HG03432 (cell line): ENCODE data around the gene ATP7B.
"Not testable (repeated sequence)": the region's sequence is repeated elsewhere in the genome, so short reads cannot be mapped to it uniquely, and the experiment has no call there.

Experiments used
- ATAC-seq: cut with Tn5 transposase; IDR thresholded peaks from one replicate; pipeline ENCODE4 v1.9.1; 2021; ENCODE audit warnings: mild to moderate bottlenecking, moderate library complexity; ENCODE audit not compliant: unreplicated experiment

ATP7B gene

DNA sequence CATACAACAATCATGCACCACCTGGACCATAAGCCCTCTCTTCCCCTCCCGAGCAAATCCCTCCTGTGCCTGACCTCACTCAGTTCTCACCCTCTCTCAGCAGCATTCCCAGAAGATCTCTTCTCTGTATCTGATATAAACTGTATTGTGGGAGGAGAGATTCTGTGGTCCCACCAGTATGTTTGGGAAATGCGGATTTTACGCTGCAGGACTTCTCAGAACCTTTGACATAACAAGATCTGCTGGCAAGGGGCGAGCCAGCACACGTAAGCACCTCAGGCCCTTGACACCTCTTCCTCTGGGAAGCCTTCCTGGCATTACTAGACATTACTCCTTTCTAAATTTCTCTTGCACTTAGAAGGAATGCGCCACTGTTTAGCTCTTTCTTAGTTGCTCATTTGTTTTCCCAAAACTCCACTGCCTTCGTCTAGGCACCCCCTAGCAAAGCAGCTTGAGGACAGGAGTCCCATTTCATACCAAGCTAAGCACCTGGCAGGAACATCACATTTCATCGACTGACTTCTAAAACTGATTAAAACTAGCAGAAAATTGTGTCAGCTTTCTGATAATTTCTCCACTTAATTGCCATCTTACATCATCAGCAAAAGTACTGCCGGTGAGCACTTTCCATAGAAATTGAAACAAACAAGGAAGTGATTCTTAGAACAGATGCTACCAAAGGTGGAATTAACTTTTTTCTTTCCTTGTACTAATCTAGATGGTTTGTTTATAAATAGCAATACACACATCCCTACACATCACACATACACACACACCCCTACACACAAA, 86.3 kb downstream of the ATP7B start:
- no peak for ATAC-seq

DNA sequence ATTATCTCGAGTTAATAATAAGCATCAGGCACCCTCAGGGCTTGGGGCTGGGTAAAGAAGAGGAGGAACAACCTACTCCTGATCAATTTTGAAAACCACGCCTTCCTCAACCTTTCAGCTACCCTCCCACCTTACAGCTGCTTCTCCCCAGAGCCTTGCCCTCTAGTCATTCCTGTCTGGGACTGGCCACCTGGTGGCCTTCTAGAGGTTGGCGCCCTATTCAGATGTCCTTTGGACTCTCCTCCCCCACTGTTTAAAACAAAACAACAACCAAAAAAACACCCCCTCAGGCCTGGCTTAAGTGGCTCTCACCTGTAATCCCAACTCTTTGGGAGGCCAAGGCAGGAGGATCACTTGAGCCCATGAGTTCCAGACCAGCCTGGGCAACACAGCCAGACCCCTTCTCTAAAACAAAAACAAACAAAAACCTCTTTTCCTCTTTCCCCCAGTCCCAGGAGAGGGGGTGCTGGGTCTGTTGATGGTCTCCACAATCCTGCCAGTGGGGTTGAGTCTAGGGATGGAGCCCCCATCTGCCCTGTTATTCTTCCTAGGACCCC, 87.2 kb downstream of the ATP7B start:
- no peak for ATAC-seq

DNA sequence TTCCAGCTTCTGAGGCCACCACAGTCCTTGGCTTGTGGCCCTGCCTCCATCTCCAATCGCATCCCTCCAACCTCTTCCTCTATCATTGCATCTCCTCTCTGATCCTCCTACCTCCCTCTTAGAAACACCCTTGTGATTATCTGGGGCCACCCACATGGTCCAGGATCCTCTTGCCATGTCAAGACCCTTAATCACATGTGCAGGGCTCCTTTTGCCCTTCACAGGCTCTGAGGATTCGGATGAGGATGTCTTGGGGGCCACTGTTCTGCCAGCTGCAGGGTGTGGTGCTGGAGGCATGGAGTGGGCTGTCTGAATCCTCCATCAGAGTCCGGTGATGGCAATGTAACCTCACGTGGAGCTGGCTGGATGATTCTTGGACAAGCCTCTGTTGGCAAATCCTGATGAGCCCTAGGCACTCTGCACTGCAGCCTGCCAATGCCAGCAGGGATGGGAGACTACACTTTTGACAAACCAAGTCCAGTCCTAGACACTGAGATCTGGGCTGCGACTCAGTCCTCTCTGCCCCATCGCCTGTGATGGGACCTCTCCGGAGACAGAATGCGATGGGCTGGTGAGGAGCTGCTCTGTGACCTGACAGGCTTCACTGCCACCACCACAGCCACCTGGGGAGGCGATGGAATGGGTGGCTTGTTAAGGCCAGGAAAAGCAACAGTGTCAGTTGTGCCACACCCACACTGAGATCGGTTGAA, 88.3 kb downstream of the ATP7B start:
- no peak for ATAC-seq

DNA sequence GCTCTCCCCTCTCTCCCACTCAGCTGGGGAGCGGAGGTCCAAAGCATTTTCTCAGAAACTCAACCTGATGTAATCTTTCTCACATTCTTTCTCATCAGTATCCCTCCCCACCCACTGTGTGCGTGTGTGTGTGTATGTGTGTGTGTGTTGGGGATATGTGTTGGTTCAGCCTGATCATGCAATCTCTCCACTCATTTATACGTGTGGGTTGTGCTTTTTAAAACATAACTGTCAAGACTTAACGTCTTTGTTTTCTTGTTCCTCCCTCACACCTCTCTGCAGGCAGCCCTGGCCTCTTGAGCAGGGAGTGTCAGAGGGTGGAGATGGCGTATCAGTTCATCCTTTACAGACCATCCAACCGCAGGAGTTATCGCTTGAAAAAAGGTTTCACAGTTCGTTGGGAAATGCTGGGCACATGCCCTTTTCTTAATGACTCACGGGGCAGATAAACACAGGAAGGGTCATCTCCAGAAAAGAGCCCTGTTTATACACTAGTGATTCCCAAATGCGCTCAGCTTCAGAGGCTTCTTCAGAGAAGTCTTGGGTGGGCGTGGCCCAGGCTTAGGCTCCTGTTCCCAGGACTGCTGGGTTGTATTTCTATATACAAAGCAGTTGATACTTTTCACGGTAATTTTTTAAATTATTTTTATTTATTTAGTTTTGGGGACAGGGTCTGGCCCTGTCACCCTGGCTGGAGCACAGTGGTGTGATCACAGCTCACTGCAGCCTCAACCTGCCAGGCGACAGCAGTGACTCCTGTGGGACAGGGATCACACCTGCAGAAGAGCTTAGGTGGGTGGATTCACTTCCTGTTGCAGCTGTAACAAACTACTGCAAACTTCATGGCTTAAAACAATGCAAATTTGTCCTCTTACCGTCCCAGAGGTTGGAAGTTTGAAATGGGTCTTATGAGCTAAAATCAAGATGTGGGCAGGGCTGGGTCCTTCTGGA, 89.2 kb downstream of the ATP7B start:
- no peak for ATAC-seq

DNA sequence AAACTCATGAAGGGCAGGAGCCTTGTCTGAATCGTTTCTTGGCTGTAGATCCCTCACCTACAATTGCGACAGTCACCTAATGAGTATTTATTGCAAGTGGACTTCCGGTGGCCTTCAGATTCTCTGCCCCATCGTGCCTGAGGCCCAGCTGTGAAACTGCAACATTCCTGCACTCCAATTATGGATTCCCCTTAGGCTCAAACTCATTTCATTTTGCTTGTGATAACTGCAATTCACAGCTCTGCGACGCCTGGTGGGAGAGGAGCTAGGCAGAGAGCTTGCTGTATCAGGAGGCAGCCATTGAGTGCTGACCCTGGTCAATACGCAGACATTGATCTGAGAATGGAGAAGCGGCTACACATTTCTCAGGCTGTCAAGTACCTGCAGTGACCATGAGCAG, 90.5 kb downstream of the ATP7B start:
- no peak for ATAC-seq

DNA sequence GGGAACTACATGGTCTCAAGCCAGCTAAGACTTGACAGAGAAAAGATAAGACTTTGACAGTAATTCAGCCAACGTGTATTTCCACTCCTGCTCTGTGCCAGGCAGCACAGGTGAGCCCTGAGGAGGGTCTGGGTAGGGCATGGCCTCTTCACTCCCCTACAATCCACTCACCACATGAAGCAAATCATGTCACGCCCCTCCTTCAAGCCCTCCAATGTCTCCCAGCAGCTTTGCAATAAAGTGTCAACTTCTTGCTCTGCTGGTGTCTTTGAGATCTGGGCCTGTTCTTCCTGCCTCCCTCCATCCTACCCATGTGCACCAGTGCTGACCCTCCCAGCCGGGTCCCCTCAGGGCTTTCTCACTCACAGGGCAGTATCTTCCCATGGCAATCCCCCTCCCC, 91.0 kb downstream of the ATP7B start:
- no peak for ATAC-seq

DNA sequence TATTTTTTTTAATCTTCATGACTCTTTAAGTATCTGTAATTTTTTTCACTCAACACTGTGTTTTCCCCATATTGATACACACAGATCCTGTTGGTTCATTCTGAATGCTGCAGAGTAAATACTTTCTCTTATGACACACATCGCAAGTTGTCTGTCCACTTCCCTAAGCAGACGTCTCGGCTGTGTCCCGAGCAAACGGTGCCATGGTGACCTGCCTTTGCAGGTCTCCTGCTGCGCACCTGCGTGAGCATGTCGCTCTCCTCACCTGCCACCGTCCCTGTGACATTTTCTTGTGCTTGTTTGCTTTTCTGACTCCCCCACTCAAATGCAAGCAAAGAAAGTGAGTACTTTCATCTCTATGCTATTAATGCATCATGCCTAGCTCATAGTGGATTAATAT, 91.7 kb downstream of the ATP7B start:
- ATAC-seq: no peak

DNA sequence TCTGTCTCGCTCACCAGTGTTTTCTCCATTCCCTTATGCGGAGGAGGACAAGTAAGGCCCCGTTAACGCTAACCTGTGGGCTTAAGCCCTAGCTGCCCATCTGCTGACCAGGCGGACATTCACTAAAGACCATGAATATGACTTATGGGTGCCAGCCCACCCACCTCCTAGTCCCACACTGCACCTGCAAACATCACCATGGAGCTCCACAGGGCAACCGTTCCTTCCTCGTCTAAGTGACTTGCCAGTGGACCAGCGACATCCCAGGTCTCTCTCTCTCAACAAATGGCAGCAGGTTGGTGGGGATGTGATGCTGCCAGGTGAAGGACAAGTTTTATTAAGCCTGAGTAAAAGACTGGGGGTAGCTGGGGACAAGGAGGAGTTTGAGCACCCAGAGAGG, 94.3 kb downstream of the ATP7B start:
- no peak for ATAC-seq

DNA sequence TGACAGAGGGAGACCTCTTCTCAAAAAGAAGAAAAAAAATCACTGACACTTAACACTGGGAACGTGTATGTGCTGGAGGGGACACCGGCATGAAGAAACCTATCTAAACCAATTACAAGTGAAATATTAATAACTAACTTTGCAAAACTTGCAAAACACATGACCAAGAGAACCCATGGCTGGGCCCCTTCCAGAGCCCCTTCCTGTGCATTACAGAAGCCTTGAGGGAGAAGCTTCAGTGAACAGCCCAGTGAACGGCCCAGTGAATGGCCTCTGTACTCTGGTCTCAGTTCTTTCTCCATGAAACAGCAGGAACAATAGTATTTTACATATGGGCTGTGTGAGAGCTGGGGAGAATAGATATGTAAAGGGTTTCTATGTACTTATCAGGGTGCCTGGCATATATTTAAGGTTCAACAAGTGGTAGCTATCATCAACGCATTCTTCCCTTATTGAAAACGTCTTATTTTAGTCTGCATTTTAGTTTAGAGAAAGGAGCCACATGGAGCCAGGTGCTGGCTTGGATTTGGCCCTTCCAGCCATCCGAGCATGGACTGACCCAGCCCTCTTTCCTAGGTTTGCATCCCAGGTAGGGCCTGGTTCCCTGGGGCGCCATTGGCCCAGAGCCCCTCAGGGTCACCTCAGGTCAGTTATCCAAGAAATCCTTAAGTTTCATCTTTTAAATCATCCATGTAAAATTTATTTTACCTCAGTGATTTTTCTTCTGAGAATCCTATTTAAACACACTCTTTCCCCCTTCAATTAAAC, 95.0 kb downstream of the ATP7B start:
- ATAC-seq: no peak

DNA sequence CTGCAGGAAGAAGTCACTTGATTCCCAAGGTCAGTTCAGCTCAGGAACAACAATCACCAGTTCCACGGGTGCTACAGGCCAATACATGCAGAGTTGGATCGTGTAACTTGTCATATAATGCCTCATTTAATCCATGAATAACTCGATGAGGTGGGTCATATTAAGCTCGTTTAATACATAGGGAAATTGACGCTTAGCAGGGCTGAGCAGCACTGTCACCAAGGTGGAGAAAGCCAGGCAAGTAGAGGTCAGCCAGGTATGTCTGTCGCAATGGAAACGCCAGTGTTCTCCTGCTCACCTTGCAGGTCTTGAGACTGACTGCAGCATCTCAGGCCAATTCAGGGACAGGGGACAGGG, 97.1 kb downstream of the ATP7B start:
- no peak for ATAC-seq

DNA sequence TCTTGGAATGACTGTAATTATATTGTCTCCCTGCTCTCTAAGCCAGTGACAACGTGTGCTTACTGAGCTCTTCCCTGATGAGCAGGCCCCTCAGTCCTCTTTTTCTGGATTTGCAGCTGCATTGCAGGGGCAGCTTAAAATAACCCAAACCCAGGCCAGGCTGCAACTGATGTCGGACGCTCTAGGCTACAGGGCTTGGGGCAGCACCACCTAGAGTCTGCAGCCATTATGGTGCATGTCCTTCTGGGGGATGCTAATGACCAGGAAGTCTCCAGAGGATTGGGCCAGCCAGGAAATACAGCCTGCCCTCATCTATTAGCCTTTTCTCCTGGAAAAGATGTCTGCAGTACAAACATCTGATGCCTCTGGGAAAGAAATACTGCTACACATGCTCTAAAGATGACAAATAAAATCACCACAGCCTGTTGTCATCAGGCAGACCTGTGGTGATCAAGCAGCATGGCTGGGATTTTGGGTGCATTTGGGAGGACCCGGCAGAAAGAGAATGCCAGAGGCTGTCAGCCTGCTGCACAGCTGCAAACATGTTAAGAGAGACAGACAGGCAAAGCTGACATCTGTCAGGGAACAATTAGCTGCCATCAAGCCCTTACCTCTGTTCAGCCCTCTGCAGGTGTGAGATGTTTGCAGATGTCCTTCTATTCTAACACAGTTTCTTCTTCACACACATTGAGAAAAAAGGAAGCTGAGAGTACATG, 97.7 kb downstream of the ATP7B start:
- no peak for ATAC-seq

DNA sequence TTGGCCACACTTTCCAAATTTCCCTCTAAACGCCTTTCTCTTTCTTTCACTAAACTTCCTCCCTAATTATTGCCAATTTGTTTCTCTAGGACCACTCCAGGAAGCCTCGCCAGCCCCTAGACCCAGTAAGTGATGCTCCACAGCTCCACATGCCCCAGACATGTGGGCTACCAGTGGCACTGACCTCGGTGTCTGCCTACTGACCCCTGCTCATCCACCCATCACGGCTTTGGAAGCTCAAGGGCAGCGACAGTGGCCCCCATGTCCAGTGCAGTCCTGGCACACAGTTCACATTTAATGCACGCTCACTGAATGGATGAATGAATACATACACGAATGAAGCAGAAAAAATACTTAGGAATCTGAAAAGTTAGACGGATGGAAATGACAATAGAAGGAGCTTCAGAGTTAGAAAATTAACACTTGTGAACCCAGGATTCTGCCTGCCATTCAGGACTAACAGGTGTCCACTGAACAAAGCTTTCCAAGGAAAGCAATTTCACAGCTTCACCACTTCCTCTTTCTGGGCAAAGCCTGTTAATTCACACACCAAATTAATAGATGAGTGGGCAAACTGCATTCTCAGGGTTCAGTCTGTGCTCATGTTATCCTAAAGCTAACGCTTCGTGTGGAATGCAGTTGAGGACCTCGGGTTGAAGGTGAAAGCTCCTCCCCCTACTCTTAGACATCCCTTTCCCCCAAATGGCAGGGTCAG, 98.6 kb downstream of the ATP7B start:
- ATAC-seq: no peak

DNA sequence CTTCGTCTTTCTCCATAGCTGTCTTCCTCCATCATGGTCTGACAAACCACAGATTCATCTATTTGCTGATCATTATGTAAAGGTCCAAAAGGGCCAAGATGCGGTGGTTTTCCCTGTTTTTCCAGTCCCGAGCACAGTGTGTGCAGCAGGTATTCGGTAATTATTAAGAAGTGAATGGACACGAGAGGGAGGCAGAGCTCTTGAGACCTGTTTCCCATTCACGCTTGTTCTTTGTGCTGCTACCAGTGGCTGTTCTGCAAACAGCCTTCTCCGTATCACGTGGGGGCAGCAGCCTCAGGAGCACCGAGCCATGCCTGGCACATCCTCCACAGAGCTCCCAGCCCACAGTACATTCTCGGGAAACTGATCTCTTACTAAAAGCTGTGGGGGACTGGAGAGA, 99.2 kb downstream of the ATP7B start:
- ATAC-seq: no peak

DNA sequence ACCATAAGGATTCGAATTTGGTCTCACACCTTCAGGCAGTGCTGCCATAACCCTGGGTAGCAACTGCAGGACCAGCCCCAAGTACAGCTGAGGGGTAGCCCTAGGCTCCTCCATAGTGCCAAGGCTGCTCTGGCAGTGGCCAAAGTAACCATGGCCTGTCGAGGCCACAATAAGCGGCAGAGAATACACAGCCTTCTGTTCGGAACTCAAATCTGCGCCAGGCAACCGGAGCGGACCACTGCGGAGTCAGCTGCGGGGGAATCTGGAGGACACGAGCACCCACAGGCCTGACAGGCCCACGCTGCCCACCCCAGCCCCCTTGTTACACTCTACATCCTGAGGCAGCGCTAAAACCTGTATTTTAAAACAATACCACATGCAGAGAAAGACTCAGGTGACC, 100.7 kb downstream of the ATP7B start:
- no peak for ATAC-seq

DNA sequence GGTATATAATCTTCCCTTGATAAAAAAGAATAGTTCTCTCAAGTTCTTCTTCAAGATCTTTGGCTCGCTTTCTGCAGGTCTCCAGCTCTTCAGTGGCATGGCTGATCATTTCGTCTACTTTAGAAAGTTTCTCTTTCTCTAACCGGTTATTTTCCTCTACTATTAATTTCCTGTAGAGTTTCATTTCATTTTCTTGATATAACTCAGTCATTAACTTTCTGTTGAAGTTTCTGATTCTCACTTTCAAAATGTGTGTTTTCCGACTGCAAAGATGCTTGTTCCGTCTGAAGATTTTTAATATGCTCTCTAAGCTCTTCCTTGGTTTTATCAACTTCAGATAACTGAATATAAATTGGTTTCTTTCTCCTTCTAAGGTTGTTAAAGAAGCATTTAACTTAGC, 102.0 kb downstream of the ATP7B start:
- not testable (repeated sequence) for ATAC-seq

DNA sequence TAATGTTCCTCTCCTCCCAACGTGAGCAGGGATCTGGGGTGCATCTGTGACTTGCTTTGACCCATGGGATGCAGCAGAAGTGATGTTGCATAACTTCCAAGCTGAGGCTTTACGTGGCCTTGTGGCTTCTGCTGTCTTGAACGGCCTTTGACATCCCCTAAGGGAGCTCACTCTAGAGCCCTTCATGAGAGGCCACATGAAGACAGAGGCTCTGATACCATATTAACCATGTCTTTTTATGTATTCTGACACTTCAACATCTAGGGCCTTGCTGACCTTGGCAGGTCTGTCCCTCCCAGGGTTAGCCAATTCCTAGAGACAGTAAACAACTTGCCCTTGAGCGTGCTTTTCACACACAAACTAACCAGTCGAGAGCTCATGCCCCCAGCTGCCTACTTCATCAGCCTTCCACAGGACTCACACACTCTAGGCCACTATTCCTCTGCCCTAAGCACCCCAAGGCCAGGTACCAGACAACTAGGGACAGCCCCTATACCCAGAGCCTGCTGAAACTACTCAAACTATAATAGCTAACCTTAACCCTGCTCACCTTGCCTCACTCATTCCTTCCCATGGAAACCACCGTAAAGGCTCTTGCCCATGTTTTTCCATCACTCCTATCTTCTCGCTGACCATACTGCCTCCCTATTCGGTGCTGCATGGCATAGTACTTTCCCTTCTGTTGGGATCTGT, 104.1 kb downstream of the ATP7B start:
- no peak for ATAC-seq

DNA sequence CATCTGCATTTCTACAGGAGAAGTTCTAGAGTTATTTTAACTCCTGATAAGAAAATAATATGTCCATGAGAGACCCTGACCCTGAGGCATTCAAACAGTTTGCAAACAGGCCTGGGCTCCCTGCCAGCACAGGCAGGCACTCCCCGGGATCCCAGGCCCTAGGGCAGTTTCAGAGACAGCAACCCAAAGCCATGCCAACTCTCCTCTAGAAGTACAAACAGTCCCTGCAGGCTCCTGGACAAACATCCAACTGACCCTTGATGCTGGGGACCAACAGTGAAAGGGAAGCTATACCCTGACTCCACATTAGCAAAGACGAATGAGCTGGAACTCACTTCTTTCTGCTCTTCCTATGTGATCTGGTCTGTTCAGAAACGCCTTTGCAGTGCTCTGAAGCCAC, 104.7 kb downstream of the ATP7B start:
- ATAC-seq: no peak

DNA sequence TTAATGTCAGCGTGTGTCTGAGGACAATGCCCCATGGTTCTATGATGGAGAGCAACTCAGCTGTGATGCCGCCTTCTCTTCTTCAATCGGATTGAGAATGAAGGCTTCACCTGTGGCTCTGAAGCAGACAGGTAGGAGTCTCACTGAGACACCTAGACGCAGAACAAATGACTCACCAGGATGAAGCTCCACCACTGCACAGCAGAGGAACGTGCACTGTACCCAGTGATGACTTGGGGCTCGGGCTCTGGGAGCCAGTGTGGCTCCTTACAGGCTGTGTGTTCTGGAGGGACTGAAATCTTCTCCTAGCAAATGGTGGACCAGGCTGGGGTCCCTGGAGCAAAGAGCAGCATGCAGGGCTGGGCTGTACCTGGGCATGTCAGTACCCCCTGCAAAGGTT, 105.5 kb downstream of the ATP7B start:
- no peak for ATAC-seq

DNA sequence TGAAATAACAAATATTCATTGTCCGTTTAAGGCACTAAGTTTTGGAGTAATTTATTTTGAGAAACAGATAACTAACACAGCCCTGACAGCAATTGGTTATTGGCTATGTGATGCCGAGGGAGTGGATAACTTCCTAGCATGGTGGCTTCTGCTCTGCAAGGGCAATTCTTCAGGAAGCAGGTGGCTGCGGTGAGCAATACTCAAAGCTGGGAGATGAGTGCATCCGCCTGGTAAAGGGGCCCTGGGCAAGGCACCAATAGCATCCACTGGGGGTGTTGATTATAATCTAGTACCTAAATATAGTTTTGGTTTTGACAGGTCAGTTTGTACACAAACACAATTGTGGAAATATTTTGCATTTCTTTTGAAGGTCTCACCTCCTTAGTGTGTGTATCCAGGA, 108.5 kb downstream of the ATP7B start:
- ATAC-seq: no peak
